HCT116 (cell line): ENCODE results near the gene HDAC2. TPM values are rescaled to one million over a fixed set of nuclear protein-coding genes. Genes with fewer than 3 reads are reported as not detected.

Experiments
- ATAC-seq: fragments of 200-7000 bp; cut with Tn5 transposase; 2 replicates; pipeline ENCODE4 v1.9.1; 2020; ENCODE audit warnings: mild to moderate bottlenecking, moderate library complexity
- BruUV-seq: library from RNA; stranded (reverse); fragments of 400-500 nt; replicated peaks from 2 replicates; lab custom pipeline; 2021; lab: Mats Ljungman, UMichigan
- CTCF ChIA-PET: fragments of 300-600 bp; sonication (Branson Sonifier 250); formaldehyde crosslinking; loops from one replicate; lab custom pipeline; 2021; ENCODE audit warnings: antibody characterized with exemption; lab: Charles Lee
- POLR2A ChIA-PET: fragments of 300-600, 350-600 bp; sonication (Branson Sonifier 250); formaldehyde crosslinking; loops from one replicate; lab custom pipeline; 2021; ENCODE audit warnings: antibody characterized with exemption; lab: Charles Lee
- RAD21 ChIA-PET, 2 experiments: fragments of 300-600 bp; sonication (Branson Sonifier 250); formaldehyde crosslinking; loops; one replicate each; lab custom pipeline; 2023; ENCODE audit warnings: low total read pairs in 2 of 2; ENCODE audit not compliant: uncharacterized antibody in 2 of 2, unreplicated experiment in 2 of 2, low non-redundant PET in 1 of 2; lab: Charles Lee
- DNase-seq: peaks from one replicate; pipeline ENCODE4 v3.0.0-alpha.2; 2010; ENCODE audit warnings: low read depth, low spot score
- H2AFZ ChIP-seq: fragments of 200-600 bp; shearing (Covaris generic), sonication (generic); 2 replicates; pipeline ENCODE4 v1.6.1; 2017; ENCODE audit warnings: low read depth, mixed run types, mixed read lengths, antibody characterized with exemption, low read length; ENCODE audit not compliant: poor library complexity, severe bottlenecking
- H3K27ac ChIP-seq: 2 replicates; pipeline ENCODE4 v1.5.1; 2012; ENCODE audit warnings: low read depth, low read length
- H3K27me3 ChIP-seq: fragments of 200-600 bp; sonication (generic); 2 replicates; pipeline ENCODE4 v1.6.1; 2016; ENCODE audit warnings: mixed run types, low read length, mixed read lengths; ENCODE audit not compliant: insufficient read depth
- H3K36me3 ChIP-seq, 2 experiments: fragments of 200-500 bp in 1 of 2; fragments of 200-600 bp in 1 of 2; sonication (Bioruptor generic) in 1 of 2; sonication (generic) in 1 of 2; 2 replicates each; pipeline versions ENCODE4 v1.5.1 to v1.6.1; 2014 to 2016; ENCODE audit warnings: low read length in 2 of 2, inconsistent platforms in 1 of 2, mixed read lengths in 1 of 2, mixed run types in 1 of 2; ENCODE audit not compliant: insufficient read depth in 2 of 2, control insufficient read depth in 1 of 2
- H3K4me1 ChIP-seq, 2 experiments: fragments of 200-600 bp in 1 of 2; sonication (generic) in 1 of 2; 2 replicates each; pipeline versions ENCODE4 v1.5.1 to v1.6.1; 2012 to 2017; ENCODE audit warnings: low read length in 2 of 2, inconsistent platforms in 1 of 2, mild to moderate bottlenecking in 1 of 2, mixed read lengths in 1 of 2, mixed run types in 1 of 2, moderate library complexity in 1 of 2; ENCODE audit not compliant: insufficient read depth in 2 of 2, control insufficient read depth in 1 of 2
- H3K4me2 ChIP-seq: fragments of 200-600 bp; sonication (generic); 2 replicates; pipeline ENCODE4 v1.6.1; 2017; ENCODE audit warnings: mixed run types, low read length, mixed read lengths
- H3K4me3 ChIP-seq, 2 experiments: fragments of 200-600 bp in 1 of 2; sonication (generic) in 1 of 2; replicated peaks in 1 of 2; 2 replicates each; pipeline ENCODE4 v1.5.1; 2011 to 2016; ENCODE audit warnings: low read length in 2 of 2, control low read depth in 1 of 2, low read depth in 1 of 2, mild to moderate bottlenecking in 1 of 2, mixed read lengths in 1 of 2, mixed run types in 1 of 2
- H3K79me2 ChIP-seq: fragments of 200-600 bp; sonication (generic); 2 replicates; pipeline ENCODE4 v1.6.1; 2017; ENCODE audit warnings: mild to moderate bottlenecking, mixed run types, low read length, moderate library complexity, mixed read lengths; ENCODE audit not compliant: insufficient read depth
- H3K9ac ChIP-seq: fragments of 200-600 bp; sonication (generic); 2 replicates; pipeline ENCODE4 v1.6.1; 2016; ENCODE audit warnings: low read length, mixed read lengths
- H3K9me2 ChIP-seq: fragments of 200-600 bp; sonication (generic), shearing (Covaris generic); 2 replicates; pipeline ENCODE4 v1.6.1; 2017; ENCODE audit warnings: mixed run types, mild to moderate bottlenecking, moderate library complexity; ENCODE audit not compliant: insufficient read depth
- H3K9me3 ChIP-seq, 2 experiments: fragments of 200-500 bp in 1 of 2; fragments of 200-600 bp in 1 of 2; sonication (Bioruptor generic) in 1 of 2; sonication (generic) in 1 of 2; 2 replicates each; pipeline ENCODE4 v1.6.1; 2014 to 2017; ENCODE audit warnings: low read length in 2 of 2, mixed read lengths in 2 of 2, inconsistent platforms in 1 of 2, low read depth in 1 of 2, mild to moderate bottlenecking in 1 of 2, mixed run types in 1 of 2, moderate library complexity in 1 of 2; ENCODE audit not compliant: control insufficient read depth in 1 of 2, insufficient read depth in 1 of 2
- H4K20me1 ChIP-seq: fragments of 200-600 bp; sonication (generic), shearing (Covaris generic); 2 replicates; pipeline ENCODE4 v1.6.1; 2017; ENCODE audit warnings: mixed run types, mild to moderate bottlenecking, moderate library complexity; ENCODE audit not compliant: insufficient read depth
- CTCF ChIP-seq, 3 experiments: fragments of 200-600 bp in 1 of 3; sonication (generic) in 1 of 3; IDR thresholded peaks in 2 of 3; conservative IDR thresholded peaks in 1 of 3; 2 replicates each; pipeline ENCODE4 v1.5.1; 2012 to 2017; ENCODE audit warnings: low read depth in 2 of 3, low read length in 2 of 3, antibody characterized with exemption in 1 of 3, borderline replicate concordance in 1 of 3, control low read depth in 1 of 3, mild to moderate bottlenecking in 1 of 3, mixed read lengths in 1 of 3, mixed run types in 1 of 3, moderate library complexity in 1 of 3; ENCODE audit not compliant: insufficient read depth in 1 of 3
- ELF1 ChIP-seq: IDR thresholded peaks from 2 replicates; pipeline ENCODE4 v1.6.1; 2012; ENCODE audit warnings: low read depth, borderline replicate concordance
- EZH2 ChIP-seq: fragments of 200-600 bp; sonication (generic); IDR thresholded peaks from 2 replicates; pipeline ENCODE4 v1.6.1; 2017; ENCODE audit warnings: antibody characterized with exemption, mixed run types
- POLR2AphosphoS5 ChIP-seq: IDR thresholded peaks from 2 replicates; pipeline ENCODE4 v1.6.1; 2011; ENCODE audit warnings: mild to moderate bottlenecking, low read depth, low read length, moderate library complexity
- REST ChIP-seq: IDR thresholded peaks from 2 replicates; pipeline ENCODE4 v1.6.1; 2012; ENCODE audit warnings: low read depth
- YY1 ChIP-seq: IDR thresholded peaks from 2 replicates; pipeline ENCODE4 v1.6.1; 2011; ENCODE audit warnings: low read length, low read depth, moderate library complexity, mild to moderate bottlenecking; ENCODE audit not compliant: insufficient replicate concordance; ENCODE audit errors: extremely low read depth
- intact Hi-C: fragments of 100-400 bp; cut with micrococcal nuclease; formaldehyde crosslinking; loops from 2 replicates; pipeline ENCODE4 v1.10.0; 2022
- total RNA-seq: library from RNA; stranded (reverse); gene quantifications from one replicate; pipeline ENCODE4 v1.2.1, GENCODE V29; 2021; ENCODE audit not compliant: unreplicated experiment

HDAC2 gene
- total RNA-seq, 1 experiment from 2014 or later: 153 TPM

GRCh38 chr6:113886512-113886911 is 84.4 kb downstream of the HDAC2 start:
- CTCF ChIA-PET: interaction anchor here (0.9 kb wide), 1 partner anchor 23 kb away, joined by 3 read pairs; no protein-coding TSS in a partner anchor
- H3K4me1 ChIP-seq: peaks cover 0 to 9% of the 10 kb centered on the region in 2 experiments; a peak in 2 of 4 replicates
- POLR2A ChIA-PET: no interaction called here
- intact Hi-C loops: no loop called here
- H3K4me2 ChIP-seq: no peak overlapping the region
- H2AFZ ChIP-seq: no peak overlapping the region
- no peaks in the 10 kb centered on the region for H3K36me3 ChIP-seq
- no peak overlapping the region for H3K9ac ChIP-seq
- H3K27me3 ChIP-seq: no peaks in the 10 kb centered on the region
- no peak for DNase-seq
- H3K4me3 ChIP-seq: no peak overlapping the region
- TF ChIP-seq CTCF (IDR thresholded peaks at IDR 0.05 in 2 of 3, conservative IDR thresholded peaks at IDR 0.05 in 1 of 3; ENCODE audit: borderline replicate concordance in 1 of 3, insufficient read depth in 1 of 3, low read depth in 2 of 3, low read length in 2 of 3) (no peak), ELF1 (no peak), YY1 (no peak), EZH2 (no peak), REST (no peak), POLR2AphosphoS5 (no peak)
- TF ChIP-seq, all 23 proteins: peak for 0
- BruUV-seq: no TSS peak
- Histone ChIP-seq H3K9me3 (no peaks in the 10 kb centered on the region), H3K9me2 (no peaks in the 10 kb centered on the region), H3K79me2 (no peaks in the 10 kb centered on the region), H3K27ac (no peak overlapping the region), H4K20me1 (no peaks in the 10 kb centered on the region)
- RAD21 ChIA-PET: no interaction called here
- ATAC-seq: no peak
